WTC11 (cell line): ENCODE data around the gene RNF208. TPM values are rescaled to one million over a fixed set of nuclear protein-coding genes. Genes with fewer than 3 reads are reported as not detected.

Experiments used
- ATAC-seq: fragments of 200-7000 bp; cut with Tn5 transposase; 2 replicates; pipeline ENCODE4 v1.10.0; 2021; ENCODE audit warnings: mild to moderate bottlenecking, moderate library complexity
- CTCF ChIA-PET: fragments of 300-600 bp; sonication (Branson Sonifier 250); formaldehyde crosslinking; loops from one replicate; lab custom pipeline; 2021; ENCODE audit warnings: antibody characterized with exemption; lab: Charles Lee
- POLR2A ChIA-PET: fragments of 350-600 bp; sonication (Branson Sonifier 250); formaldehyde crosslinking; loops from one replicate; lab custom pipeline; 2021; ENCODE audit warnings: antibody characterized with exemption; lab: Charles Lee
- DNase-seq: peaks from one replicate; pipeline ENCODE4 v3.0.0; 2021; ENCODE audit warnings: low spot score
- H3K27ac Mint-ChIP-seq: 2 replicates; pipeline ENCODE4 v1.8.0; 2021; ENCODE audit warnings: mixed read lengths
- H3K27me3 Mint-ChIP-seq: 2 replicates; pipeline ENCODE4 v1.8.0; 2021; ENCODE audit warnings: low read depth, mild to moderate bottlenecking, moderate library complexity, mixed read lengths
- H3K36me3 Mint-ChIP-seq: 2 replicates; pipeline ENCODE4 v1.8.0; 2021; ENCODE audit warnings: mixed read lengths
- H3K4me1 Mint-ChIP-seq: 2 replicates; pipeline ENCODE4 v1.8.0; 2022; ENCODE audit warnings: mixed read lengths
- H3K4me3 Mint-ChIP-seq: 2 replicates; pipeline ENCODE4 v1.8.0; 2021; ENCODE audit warnings: mild to moderate bottlenecking, moderate library complexity, mixed read lengths
- H3K9me3 Mint-ChIP-seq: 2 replicates; pipeline ENCODE4 v1.8.0; 2021; ENCODE audit warnings: mixed read lengths
- ATF1 ChIP-seq: sonication (generic); formaldehyde crosslinking; IDR thresholded peaks from 2 replicates; pipeline ENCODE4 v1.8.1; 2023; ENCODE audit warnings: mild to moderate bottlenecking, moderate library complexity, missing genetic modification reagents
- EMX1 ChIP-seq: fragments of 250-450 bp; sonication (Bioruptor Pico); IDR thresholded peaks from 2 replicates; pipeline ENCODE4 v1.8.0; 2021; ENCODE audit warnings: mild to moderate bottlenecking
- FOXJ3 ChIP-seq: sonication (generic); formaldehyde crosslinking; IDR thresholded peaks from 2 replicates; pipeline ENCODE4 v1.9.0; 2021; ENCODE audit warnings: missing genetic modification reagents, mild to moderate bottlenecking, borderline replicate concordance
- FOXP4 ChIP-seq: sonication (generic); formaldehyde crosslinking; IDR thresholded peaks from 2 replicates; pipeline ENCODE4 v1.8.0; 2022; ENCODE audit warnings: mild to moderate bottlenecking, missing genetic modification reagents
- IRF2 ChIP-seq: sonication (generic); formaldehyde crosslinking; IDR thresholded peaks from 2 replicates; pipeline ENCODE4 v1.8.0; 2022; ENCODE audit warnings: low read depth, missing genetic modification reagents, borderline replicate concordance
- MAX ChIP-seq: sonication (generic); formaldehyde crosslinking; IDR thresholded peaks from 2 replicates; pipeline ENCODE4 v1.8.0; 2022; ENCODE audit warnings: mild to moderate bottlenecking, missing genetic modification reagents
- MLX ChIP-seq: sonication (generic); formaldehyde crosslinking; IDR thresholded peaks from 2 replicates; pipeline ENCODE4 v1.8.1; 2023; ENCODE audit warnings: mild to moderate bottlenecking, missing genetic modification reagents, moderate library complexity
- MYBL2 ChIP-seq: sonication (generic); formaldehyde crosslinking; IDR thresholded peaks from 2 replicates; pipeline ENCODE4 v1.8.1; 2023; ENCODE audit warnings: mild to moderate bottlenecking, moderate library complexity, missing genetic modification reagents
- OVOL2 ChIP-seq: fragments of 250-450 bp; sonication (Bioruptor Pico); IDR thresholded peaks from 2 replicates; pipeline ENCODE4 v1.9.0; 2021; ENCODE audit warnings: mild to moderate bottlenecking, borderline replicate concordance
- PREB ChIP-seq: sonication (generic); formaldehyde crosslinking; IDR thresholded peaks from 2 replicates; pipeline ENCODE4 v1.8.1; 2022; ENCODE audit warnings: mild to moderate bottlenecking, missing genetic modification reagents, moderate library complexity, borderline replicate concordance
- SMAD3 ChIP-seq: sonication (generic); formaldehyde crosslinking; IDR thresholded peaks from 2 replicates; pipeline ENCODE4 v1.8.0; 2022; ENCODE audit warnings: missing genetic modification reagents, mild to moderate bottlenecking, borderline replicate concordance
- ZNF317 ChIP-seq: sonication (generic); formaldehyde crosslinking; IDR thresholded peaks from 2 replicates; pipeline ENCODE4 v1.8.1; 2023; ENCODE audit warnings: low read depth, mild to moderate bottlenecking, moderate library complexity, missing genetic modification reagents, borderline replicate concordance
- ZNF532 ChIP-seq: fragments of 250-450 bp; sonication (Bioruptor Pico); IDR thresholded peaks from 2 replicates; pipeline ENCODE4 v1.9.0; 2021; ENCODE audit warnings: mild to moderate bottlenecking, borderline replicate concordance
- total RNA-seq: library from RNA; stranded (reverse); gene quantifications from 3 replicates; pipeline ENCODE4 v1.2.3, GENCODE V29; 2021

Gene RNF208
- total RNA-seq, 1 experiment from 2014 or later: 14.8 TPM

- DNase-seq: no peak
- Mint-ChIP-seq H3K36me3 (peaks cover 6% of the 10 kb centered on the region), H3K27ac (peak overlapping the region; percentile 86), H3K27me3 (no peaks in the 10 kb centered on the region; the same call in 1 of the 2 replicates), H3K4me1 (peaks cover 20% of the 10 kb centered on the region)
- ChIA-PET POLR2A (interaction anchor here (0.6 to 2.0 kb wide), 2 partner anchors 13 to 15 kb away, joined by 6 to 13 read pairs; partner anchors contain the start of gene TPRN), CTCF (interaction anchor here (0.6 to 3.2 kb wide), 10 partner anchors 11 to 404 kb away, joined by 3 to 24 read pairs (median 6); partner anchors contain the start of genes CYSRT1, RNF224 and TPRN)
- peak; percentile 64 for TF ChIP-seq SMAD3
- no peak for TF ChIP-seq MAX
- TF ChIP-seq, all 79 proteins: peak for 1
- Mint-ChIP-seq H3K4me3 (peak overlapping the region; percentile 91), H3K9me3 (no peaks in the 10 kb centered on the region)
- peak; percentile 4; the same call in 1 of the 2 replicates for ATAC-seq
Measured at GRCh38 chr9:137188086-137188489, 34.0 kb downstream of the RNF208 start.

GRCh38 chr9:137187386-137187785 is 34.7 kb downstream of the RNF208 start:
- Mint-ChIP-seq H3K4me1 (peaks cover 20% of the 10 kb centered on the region), H3K27me3 (no peaks in the 10 kb centered on the region; the same call in 1 of the 2 replicates)
- no peak for TF ChIP-seq FOXP4 (CRISPR knock-in tag)
- TF ChIP-seq IRF2 (CRISPR knock-in tag): no peak
- no peak for TF ChIP-seq MYBL2 (CRISPR knock-in tag)
- no peak for TF ChIP-seq ZNF317 (CRISPR knock-in tag)
- TF ChIP-seq EMX1: no peak
- no peak for TF ChIP-seq ATF1 (CRISPR knock-in tag)
- no peak for TF ChIP-seq FOXJ3
- no peak for TF ChIP-seq OVOL2 (CRISPR knock-in tag)
- TF ChIP-seq MLX (CRISPR knock-in tag): no peak
- TF ChIP-seq ZNF532 (CRISPR knock-in tag): no peak
- no peak for TF ChIP-seq PREB (CRISPR knock-in tag)
- TF ChIP-seq, all 79 proteins: peak for 0
- H3K4me3 Mint-ChIP-seq: peak overlapping the region; percentile 91
- CTCF ChIA-PET: interaction anchor here (1.0 to 1.8 kb wide), 3 partner anchors 11 to 58 kb away, joined by 3 to 6 read pairs (median 5); no protein-coding TSS in a partner anchor
- H3K36me3 Mint-ChIP-seq: peaks cover 6% of the 10 kb centered on the region
- H3K27ac Mint-ChIP-seq: peak overlapping the region; percentile 86
- no peak for DNase-seq
- POLR2A ChIA-PET: interaction anchor here (0.6 to 2.0 kb wide), 2 partner anchors 13 to 16 kb away, joined by 6 to 13 read pairs; partner anchors contain the start of gene TPRN
- no peak for ATAC-seq
- no peaks in the 10 kb centered on the region for H3K9me3 Mint-ChIP-seq
